NCI-H446 (cell line): ENCODE results near the gene TRPT1.

Source experiments
- DNase-seq, 2 experiments: peaks; one replicate each; lab custom pipeline; 2025; lab: John Stamatoyannopoulos, UW

Gene TRPT1

GRCh38 chr11:64244966-64245365 is 19.0 kb upstream of the TRPT1 start:
- DNase-seq, result no peak

DNA sequence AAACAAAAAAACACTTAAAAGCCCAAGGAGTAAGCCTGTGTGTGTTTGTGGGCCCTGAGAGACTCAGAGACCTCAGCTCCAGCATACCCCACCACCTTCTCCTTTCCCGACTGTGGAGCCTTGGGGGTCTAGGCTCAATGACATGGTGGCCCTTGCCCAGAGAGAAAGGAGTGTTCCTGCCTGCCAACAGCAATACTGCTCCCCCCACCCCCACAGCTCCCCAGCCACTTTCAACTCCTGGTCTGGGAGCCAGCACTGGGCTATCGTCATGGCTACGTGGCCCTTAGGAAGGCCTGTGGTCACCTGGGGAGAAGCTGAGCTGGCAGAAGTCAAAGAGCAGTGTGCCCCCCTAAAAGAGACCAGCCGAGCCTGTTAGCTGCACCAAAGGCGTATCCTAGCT is 18.1 kb upstream of the TRPT1 start:
- DNase-seq, result no peak

- DNase-seq, result no peak
These were observed 17.4 kb upstream of the TRPT1 start for GRCh38 chr11:64243236-64243854.

DNA sequence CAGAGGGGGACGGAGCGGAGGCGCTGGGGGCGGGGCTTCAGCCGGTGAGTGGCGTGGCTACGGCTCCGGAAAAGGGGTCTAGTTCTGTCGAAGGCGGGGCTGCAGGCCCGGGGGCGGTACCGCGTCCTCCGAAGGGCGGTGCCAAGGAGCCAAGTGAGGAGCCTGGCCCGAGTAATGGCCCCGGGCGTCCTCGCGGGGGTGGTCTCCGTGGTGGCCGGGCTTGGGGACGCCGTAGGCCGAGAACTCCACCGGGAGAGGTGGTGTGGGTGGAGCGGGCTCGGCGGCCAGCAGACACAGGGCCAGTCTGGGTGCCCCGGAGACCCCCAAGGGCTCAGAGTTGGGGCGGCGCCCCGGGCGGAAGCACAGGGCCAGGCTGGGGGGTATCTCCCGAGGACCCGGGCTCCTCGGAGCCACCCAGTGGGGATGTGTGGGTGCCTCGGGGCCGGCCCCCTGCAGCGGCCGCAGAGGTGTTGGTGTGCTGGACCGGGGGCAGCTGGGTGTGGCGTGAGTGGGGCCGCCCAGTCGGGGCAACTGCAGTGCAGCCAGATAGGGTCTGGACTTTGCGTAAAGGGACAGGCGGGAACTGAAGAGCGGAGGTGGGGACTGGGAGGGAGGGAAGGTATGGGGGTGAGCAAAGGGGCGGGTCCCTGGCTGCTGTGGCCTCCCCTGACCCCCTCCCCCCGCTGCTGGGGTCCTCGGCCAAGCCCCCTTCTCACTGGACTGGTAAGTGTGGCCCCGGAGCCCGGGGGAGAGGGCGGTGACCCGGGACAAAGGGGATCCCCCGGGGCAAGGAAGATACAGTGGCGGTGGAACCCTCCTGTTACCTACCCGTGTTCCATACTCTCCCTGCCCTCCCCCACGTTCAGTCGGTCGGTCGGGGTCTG is 15.7 kb upstream of the TRPT1 start:
- DNase-seq, result peak in 1 of 2 experiments; percentile 61

DNA sequence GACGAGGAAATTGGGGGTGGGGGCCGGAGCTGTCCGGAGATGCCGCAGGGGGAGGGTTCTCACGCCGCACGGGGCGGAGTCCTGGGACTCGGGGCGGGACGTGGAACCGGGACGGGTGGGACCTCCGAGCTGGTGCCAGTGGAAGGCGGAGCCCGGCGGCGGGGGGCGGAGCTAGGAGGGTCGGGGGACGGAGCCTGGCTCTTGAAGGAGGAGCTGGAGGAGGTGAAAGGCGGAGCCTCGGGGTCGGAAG is 15.2 kb upstream of the TRPT1 start:
- peak; percentile 98 to 99 for DNase-seq

GRCh38 chr11:64240435-64241240 is 14.7 kb upstream of the TRPT1 start, which contains the start of gene FKBP2:
Gene FKBP2 (plus strand): TSS chr11:64241095. CDS start chr11:64242388, 1,293 bp downstream.
- peak; percentile 96 to 99 for DNase-seq

DNA sequence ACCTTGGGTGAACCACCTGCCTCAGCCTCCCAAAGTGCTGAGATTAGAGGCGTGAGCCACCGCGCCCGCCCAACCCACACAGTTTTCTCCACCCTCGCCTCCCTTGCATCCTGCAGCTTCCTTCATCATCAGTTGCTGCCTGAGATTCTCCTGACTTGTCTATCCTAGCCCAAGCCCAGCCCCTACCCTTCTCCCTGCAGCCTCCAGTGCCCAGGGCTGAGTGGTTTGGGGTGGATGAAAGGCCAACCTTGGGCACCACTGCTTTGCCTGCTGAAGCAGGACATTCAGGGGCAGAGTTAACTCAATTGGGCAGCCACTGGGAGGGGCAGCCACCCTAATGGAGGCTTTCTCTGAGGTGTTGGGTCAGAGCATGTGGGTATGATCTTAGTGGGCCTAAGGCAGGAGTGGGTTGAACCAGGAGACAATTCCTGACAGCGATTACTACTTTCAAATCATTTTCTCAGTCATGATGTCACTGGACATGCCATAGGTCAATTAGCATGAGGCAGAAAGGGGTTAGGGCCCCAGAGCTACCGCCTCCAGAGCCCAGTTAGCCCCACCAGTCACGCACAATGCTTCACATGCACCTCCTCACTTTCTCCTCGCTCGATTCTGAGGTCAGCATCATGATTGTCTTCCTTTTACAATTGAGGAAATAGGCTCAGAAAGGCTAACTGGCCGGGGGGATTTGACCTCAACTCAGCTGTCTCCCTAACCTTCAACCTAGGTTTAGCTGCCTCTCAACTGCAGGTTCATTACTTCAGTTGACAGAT is 13.9 kb upstream of the TRPT1 start:
- no peak for DNase-seq

DNA sequence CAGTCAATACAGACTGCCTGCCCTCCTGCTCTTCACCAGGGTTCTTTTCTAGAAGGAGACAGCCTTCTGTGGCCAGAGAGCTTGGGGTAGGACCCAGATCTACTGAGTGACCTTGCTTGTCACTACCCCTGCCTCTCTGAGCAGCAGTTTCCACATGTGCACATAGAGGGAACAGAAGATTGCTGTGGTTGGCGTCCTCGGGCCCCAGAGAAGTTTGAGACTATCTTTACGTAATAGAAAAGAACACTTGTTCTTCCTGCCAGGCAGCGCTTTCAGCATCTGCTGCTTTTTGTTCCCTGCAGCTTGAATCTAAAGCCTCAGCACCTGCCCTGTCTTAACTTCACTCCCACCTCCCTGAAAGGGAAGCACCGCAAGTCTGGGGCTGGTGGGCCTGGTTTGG is 13.0 kb upstream of the TRPT1 start:
- DNase-seq, result no peak

GRCh38 chr11:64238076-64238475 is 12.1 kb upstream of the TRPT1 start:
- no peak for DNase-seq

DNA sequence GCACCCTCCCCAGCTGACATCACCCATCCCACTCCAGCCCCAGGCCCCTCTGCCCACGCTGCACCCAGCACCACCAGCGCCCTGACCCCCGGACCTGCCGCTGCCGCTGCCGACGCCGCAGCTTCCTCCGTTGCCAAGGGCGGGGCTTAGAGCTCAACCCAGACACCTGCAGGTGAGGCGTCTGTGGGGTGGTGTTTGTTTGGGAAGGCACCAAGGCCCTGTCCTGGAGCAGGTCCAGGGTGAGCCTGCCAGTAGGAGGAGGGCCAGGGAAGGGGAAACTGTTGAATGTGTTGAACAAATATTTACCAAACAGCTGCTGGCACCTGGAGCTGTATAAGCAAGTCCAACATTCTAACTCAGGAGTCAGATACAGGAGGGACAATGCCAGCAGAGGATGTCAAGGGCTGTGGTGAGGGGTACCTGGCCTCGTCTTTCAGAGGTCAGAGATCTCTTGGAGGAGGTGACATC is 11.5 kb upstream of the TRPT1 start:
- no peak for DNase-seq

GRCh38 chr11:64235437-64236161 is 9.6 kb upstream of the TRPT1 start:
- DNase-seq, result no peak

DNA sequence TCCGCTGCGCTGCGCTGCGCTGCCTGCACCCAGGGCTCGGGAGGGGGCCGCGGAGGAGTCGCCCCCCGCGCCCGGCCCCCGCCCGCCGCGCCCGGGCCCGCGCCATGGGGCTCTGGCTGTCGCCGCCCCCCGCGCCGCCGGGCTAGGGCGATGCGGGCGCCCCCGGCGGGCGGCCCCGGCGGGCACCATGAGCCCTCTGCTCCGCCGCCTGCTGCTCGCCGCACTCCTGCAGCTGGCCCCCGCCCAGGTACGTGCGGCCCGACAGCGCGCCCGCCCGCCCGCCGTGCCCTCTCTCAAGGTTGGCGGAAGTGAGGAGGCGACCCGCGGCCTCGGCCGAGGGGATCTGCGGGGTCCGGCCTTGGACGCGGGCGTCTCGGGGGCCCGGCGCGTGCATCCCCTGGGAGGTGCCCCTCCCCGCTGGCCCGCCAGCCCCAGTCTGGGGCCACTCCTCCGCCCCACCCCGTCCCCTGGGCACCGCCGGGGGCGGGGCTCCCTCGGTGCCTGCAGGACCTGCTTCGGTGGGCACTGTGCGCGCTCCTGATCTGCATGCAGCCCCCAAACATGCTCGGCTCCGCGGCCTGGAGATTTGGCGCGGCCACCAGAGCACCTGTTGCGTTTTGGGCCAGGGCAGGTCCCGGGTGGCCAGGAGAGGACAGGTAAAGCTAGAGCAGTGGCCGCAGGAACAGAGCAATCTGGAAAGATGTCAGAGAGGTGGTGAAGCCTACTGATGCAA is 8.8 kb upstream of the TRPT1 start:
- DNase-seq, result peak in 1 of 2 experiments; percentile 59

DNA sequence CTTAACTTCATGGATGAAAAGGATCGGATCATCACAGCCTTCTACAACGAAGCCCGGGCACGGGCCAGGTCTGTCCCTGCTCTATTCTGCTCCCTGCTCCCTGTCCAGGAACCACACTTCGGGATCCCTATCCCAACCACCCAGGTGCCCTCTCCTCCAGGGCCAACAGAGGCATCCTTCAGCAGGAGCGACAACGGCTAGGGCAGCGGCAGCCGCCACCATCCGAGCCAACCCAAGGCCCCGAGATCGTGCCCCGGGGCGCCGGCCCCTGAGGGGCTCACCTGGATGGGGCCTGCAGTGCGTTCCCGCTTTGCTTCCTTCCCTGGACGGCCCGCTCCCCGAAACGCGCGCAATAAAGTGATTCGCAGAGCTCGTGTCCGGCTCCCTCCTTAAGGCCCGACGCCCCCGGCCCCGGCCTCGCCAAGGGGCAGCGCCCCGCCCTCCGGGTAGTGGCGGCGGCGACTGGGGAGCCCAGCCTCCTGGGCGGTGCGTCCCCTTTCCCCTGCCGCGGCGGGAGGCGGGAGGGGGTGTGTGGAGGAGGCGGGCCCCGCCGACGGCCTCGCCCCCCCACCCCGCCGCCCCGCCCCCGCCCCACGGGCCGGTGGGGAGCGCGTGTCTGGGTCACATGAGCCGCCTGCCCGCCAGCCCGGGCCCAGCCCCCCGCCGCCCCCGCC is 8.1 kb upstream of the TRPT1 start, which contains the start of gene VEGFB:
VEGFB (plus strand) TSS at position 672 of the 674 bp plus-strand sequence. CDS start 250 bp downstream, outside the sequence.
- DNase-seq, result peak in 1 of 2 experiments; percentile 70

- DNase-seq, result no peak
These were observed 7.0 kb upstream of the TRPT1 start for GRCh38 chr11:64232967-64233315.

- no peak for DNase-seq
These were observed 6.4 kb upstream of the TRPT1 start for GRCh38 chr11:64232182-64232966.

- no peak for DNase-seq
These were observed 5.6 kb upstream of the TRPT1 start for GRCh38 chr11:64231546-64231945.

DNA sequence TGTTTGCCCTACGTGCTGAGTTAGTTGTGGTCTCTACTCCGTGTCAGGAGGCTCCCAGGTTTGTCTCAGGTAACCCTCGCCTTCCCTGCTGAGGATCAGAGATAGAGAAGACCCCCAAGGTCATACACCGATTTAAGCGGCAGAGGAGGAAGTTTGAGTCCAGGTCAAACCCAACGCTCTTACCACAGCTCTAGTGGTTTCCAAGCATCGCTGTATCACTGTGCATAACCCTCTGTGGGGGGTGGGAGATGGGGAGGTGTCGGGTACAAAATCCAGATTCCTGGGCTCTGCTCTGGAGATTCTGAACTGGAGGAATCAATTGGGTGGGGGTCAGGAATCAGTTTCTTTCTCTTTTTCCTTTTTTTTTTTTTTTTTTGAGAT is 5.0 kb upstream of the TRPT1 start:
- no peak for DNase-seq

DNA sequence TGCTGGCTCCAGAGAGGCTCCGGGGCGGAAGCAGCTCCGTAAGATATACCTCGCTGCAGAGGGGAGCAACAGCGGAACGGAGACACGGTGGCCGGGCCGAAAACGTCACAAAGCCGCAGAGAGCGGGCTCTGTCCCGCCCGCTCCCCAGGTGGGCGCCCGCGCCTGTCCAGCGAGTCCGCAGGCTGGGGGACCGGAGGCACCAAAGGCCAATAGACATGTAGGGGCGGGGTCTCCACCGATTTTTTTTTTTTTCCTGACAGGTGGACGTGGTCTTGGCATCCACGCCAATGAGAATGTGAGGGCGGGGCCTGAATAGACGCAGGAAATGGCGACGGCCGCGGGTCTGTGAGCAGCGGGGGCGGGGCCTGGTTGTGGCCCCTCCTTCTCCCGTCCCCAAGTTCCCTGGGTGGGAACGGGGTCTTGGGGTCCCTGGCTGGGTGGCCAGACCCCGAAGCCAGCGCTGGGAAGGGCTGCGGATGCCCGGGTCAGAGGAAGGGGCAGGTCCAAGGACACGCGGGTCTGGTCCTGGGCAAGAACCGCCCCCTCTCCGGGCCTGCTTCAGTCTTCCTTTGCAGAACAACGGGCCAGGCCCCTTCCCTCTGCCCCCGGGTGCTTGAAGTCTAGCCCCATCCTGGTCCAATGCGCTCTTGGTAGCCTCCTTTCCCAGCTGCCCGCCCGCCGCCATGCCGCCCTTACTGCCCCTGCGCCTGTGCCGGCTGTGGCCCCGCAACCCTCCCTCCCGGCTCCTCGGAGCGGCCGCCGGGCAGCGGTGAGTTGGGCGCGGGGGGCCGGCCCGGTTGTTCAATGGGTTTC is 4.4 kb upstream of the TRPT1 start, which contains the start of gene DNAJC4:
DNAJC4 (plus strand) TSS at position 378 of the 814 bp plus-strand sequence; CDS start at position 685, 307 bp downstream.
- DNase-seq, result peak; percentile 90 to 94
